SK-N-MC (cell line): ENCODE data around the gene ZNF583.

Experiments used
- EZH2 ChIP-seq: fragments of 200-600 bp; sonication (generic); IDR thresholded peaks from one replicate; pipeline ENCODE4 v1.6.1; 2017; ENCODE audit warnings: antibody characterized with exemption
- POLR2AphosphoS5 ChIP-seq: IDR thresholded peaks from 2 replicates; pipeline ENCODE4 v1.6.1; 2012; ENCODE audit warnings: mild to moderate bottlenecking, low read depth, low read length, borderline replicate concordance

DNA sequence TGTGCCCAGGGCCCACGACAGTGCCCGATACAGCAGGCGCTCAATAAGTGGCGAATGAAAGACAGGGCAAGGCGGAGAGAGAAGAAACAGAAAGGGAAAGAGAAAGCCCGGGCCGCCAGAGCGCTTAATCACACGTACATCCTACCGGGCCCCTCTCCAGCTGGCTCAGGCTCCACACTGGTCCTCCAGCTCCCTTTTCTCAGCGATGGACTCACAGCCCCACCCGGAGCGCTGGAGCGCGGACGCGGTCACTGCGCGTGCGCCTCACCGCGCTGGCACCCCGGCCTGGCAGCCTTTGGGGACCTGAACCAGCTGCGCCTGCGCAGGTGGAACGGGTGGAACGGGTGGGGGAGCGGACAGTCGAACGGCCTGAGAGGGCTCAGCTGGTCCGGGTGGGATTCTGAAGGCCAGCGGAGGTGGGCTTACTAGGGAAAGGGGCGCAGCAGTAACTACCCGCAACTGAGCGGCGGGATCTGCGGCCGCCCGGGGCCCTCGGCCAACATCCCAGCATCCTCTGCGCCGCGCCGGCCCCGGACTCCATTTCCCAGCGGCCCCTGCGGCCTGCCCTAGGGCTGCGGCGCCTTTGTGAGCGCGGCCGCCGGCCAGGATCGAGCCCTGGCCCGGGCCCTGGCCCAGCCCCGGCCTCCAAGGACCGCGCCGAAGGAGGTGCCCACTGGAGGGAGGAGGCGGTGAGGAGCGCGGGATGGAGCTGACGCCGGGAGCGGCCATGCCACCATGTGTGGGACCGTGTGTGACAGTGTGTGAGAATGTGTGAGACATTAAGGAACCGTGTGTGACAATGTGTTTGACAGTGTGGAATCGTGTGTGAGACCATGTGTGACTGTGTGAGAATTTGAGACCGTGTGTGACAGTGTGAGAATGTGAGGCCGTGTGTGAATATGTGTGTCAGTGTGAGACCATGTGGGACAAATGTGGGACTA is at the start of gene ZNF583:
- TF ChIP-seq POLR2AphosphoS5 (peak; percentile 28; the same call in 1 of the 2 replicates), EZH2 (no peak)
